GM18909 (cell line): Measurements from ENCODE around the gene C3orf70.
"Not testable (repeated sequence)": the region's sequence is repeated elsewhere in the genome, so short reads cannot be mapped to it uniquely, and the experiment has no call there.

ENCODE experiments used
- ATAC-seq: cut with Tn5 transposase; IDR thresholded peaks from one replicate; pipeline ENCODE4 v1.9.1; 2021; ENCODE audit warnings: mild to moderate bottlenecking; ENCODE audit not compliant: unreplicated experiment, poor library complexity

Gene C3orf70

GRCh38 chr3:185151101-185151963 is 1.5 kb downstream of the C3orf70 start:
- ATAC-seq: no peak

GRCh38 chr3:185150561-185150960 is 2.3 kb downstream of the C3orf70 start:
- ATAC-seq: no peak

- ATAC-seq: no peak
Observed at GRCh38 chr3:185149591-185149990, 3.3 kb downstream of the C3orf70 start.

- no peak for ATAC-seq
Observed at GRCh38 chr3:185145511-185145910, 7.3 kb downstream of the C3orf70 start.

GRCh38 chr3:185144784-185145183 is 8.1 kb downstream of the C3orf70 start:
- ATAC-seq: no peak

DNA sequence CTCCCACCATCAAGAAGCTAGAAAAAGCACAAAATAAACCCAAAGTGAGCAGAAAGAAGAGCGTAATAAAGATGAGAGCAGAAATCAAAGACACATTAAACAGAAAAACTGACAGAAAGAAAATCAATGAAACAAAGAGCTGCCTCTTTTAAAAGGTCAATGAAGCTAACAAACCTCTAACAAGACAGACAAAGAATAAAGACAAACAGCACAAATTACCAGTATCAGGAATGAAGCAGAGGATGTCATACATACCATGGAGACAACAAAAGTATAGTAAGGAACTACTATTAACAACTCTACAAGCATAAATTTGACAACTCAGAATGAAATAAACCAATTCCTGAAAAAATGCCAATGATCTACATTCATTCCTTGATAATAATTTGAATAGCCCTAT is 15.0 kb downstream of the C3orf70 start:
- no peak for ATAC-seq

DNA sequence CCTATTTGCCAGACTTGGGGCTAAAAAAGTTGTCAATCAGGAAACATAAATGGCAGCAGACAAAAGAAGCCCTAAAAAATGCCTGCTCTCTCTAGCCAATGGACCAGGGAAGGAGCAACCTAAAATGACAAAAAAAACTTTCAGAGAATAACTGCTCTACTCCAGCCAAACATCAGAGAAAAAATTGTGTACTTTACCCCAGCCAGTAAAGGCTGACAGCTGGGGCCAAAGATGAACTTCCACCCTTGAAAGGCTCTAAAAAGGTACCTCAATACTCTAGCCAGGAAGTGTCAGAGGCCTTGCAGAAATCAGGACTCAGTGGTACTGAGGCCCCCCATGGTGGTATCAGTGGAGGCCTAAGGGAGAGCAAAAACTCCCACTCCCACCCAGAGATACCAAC is 18.4 kb downstream of the C3orf70 start:
- ATAC-seq: no peak

DNA sequence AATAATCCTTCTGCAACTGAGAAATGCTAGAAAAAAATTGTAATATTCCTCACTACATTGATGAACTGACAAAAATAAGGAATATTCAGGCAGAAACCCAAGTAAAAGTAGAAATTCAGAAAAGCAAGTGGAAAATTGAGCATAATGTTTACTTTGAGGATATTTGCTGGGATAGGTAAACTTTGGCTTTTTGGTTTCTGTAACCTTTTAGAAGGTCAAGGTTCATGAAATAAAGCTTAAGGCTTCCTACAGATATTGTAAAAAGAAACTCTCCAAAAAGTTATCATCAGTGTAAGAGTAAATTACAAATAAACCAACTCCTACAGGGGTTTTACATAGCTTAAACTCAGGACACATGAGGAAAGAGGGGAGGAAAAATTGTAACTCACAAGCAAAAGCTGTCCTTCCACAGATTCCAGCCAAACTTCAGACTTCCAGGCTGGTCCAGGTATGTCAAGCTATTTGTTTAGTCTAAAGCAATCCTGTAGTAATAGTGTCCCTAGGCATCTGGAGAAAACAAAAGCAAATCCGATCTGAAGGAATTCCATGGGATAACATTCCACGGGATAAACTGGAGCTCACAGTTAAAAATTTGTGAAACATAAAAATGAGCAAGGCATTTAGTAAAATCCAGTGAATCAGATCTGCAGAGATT is 21.1 kb downstream of the C3orf70 start:
- no peak for ATAC-seq

DNA sequence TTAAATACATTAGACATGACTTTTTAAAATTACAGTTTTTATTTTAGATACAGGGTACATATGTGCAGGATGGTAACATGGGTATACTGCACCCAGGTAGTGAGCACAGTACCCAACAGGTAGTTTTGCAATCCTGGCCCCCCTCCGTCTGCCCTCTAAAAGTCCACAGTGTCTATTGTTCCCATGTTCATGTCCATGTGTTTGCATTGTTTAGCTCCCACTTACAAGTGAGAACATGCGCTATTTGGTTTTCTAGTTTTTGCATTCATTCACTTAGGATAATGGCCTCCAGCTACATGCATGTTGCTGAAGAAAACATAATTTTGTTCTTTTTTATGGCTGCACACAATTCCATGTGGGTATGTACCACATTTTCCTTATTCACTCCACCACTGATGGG is 23.8 kb downstream of the C3orf70 start:
- no peak for ATAC-seq

DNA sequence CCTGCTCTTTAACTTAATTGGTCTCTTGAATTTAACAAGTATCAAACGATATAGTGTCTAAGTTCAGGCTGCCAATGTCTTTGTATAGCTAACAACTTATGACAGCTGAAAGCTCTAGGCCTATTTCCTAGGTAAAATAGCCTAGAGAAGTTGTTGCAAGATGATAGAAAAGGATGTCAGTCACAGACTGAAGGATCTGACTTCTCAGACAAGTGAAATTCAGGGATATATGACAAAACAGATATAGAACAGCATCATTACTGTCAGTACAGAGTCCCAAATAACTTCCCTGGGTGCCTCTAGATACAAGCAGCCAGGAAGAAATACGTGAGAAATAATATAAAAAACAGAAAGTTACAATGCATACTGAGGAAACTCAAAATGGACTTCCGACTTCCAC is 26.7 kb downstream of the C3orf70 start:
- no peak for ATAC-seq

DNA sequence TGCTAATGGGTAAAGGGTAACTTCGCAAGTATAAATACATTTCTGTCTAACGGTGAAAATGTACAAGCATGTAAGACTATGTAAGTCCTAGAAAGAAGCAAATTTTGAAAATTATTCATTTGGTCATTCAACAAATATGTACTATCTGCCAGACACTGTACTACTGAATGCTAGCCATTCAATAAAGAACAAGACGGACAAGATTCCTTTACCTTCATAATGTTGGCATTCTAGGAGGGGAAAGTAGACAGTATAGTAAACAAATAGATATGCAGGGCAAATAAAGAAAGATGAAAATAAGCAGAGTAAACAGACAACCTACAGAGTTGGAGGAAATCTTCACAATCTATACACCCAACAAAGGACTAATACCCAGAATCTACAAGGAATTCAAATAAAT is 32.7 kb downstream of the C3orf70 start:
- ATAC-seq: no peak

DNA sequence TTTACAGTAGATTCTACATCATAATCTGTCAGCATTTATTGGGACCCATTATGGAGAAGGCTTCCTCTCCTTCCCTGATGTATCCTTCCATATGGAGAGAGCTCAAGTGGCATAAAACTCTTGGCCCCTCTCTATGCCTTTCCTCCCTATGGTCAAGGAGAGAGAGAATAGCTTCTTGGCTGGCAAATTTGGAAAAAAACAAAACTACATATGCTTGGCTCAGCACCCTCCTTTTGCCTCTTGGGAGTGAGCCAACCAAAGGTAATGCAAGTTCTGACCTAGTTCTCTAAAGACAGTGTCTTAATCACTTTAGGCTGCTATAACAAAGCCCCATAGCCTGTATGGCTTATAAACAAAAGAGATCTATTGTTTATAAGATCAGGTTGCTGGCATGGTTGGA is 37.5 kb downstream of the C3orf70 start:
- ATAC-seq: no peak

- ATAC-seq: no peak
Observed at GRCh38 chr3:185114756-185115155, 38.1 kb downstream of the C3orf70 start.

GRCh38 chr3:185112186-185112585 is 40.7 kb downstream of the C3orf70 start:
- no peak for ATAC-seq

DNA sequence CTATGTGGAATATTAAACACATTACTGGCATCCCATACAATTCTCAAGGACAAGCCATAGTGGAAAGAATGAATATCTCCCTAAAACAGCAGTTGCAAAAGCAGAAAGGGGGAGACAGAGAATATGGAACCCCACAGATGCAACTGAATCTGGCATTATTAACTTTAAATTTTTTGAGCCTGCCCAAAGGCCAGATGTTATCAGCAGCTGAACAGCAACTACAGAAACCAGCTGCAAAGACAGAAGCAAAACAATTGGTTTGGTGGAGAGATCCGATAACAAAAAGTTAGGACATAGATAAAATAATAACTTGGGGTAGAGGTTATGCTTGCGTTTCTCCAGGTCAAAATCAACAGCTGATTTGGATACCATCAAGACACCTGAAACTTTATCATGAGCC is 43.8 kb downstream of the C3orf70 start:
- not testable (repeated sequence) for ATAC-seq

DNA sequence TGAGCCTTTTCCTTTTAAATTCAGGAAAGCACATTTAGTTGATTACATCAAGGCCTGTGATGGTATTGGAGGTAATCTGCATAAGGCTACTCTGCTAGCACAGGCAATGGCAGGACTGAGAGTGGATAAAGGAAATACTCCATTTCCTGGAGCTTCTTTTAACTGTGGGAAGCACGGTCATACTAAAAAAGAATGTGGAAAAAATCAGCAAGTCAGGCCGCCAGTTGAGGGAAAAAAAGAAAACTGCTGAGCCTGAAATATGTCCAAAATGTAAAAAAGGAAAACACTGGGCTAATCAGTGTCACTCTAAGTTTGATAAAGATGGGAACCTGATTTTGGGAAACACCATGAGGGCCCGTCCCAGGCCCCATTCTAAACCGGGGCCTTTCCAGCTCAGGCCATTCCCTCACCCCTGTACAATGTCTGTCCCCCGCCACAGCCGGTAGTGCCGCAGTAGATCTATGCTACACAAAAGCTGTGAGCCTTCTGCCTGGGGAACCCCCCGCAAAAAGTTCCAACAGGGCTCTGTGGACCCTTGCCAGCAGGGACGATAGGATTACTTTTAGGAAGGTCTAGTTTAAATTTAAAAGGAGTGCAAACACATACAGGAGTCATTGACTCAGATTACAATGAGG is 46.5 kb downstream of the C3orf70 start:
- not testable (repeated sequence) for ATAC-seq

- ATAC-seq: no peak
Observed at GRCh38 chr3:185103359-185104127, 49.3 kb downstream of the C3orf70 start.

DNA sequence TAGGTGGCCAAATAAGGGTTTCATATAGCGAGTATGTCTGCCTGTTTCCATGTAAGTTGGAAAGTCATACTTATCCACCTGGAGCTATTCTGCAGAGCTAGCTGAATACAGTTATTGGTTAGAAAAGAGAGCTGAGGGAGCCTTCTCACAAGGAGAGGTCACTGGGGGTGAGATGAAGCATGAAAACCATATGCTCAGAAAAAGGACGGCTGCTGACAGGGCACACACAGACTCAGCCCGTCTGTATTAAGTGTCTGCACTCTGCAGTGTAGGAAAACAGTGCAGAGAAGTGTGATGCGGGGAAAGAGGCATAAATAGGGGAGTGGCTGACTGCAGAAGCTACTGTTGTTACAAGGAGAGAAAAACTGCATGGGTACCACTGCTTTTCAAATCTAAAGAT is 58.2 kb downstream of the C3orf70 start:
- no peak for ATAC-seq

GRCh38 chr3:185093116-185093515 is 59.7 kb downstream of the C3orf70 start:
- no peak for ATAC-seq

- no peak for ATAC-seq
Observed at GRCh38 chr3:185090811-185091210, 62.0 kb downstream of the C3orf70 start.

GRCh38 chr3:185089751-185090150 is 63.1 kb downstream of the C3orf70 start:
- no peak for ATAC-seq
